ENCODE results near the gene CNOT4.

- TF ChIP-seq CTCF (IDR thresholded peaks at IDR 0.05) = no peak
- no peak for TF ChIP-seq POLR2A (IDR thresholded peaks at IDR 0.05)
Measured at GRCh38 chr7:135434047-135434446, 75.9 kb downstream of the CNOT4 start.
